ENCODE measurements around the gene ELSPBP1.
"Not testable (repeated sequence)": the region's sequence is repeated elsewhere in the genome, so short reads cannot be mapped to it uniquely, and the experiment has no call there.

The ELSPBP1 gene

GRCh38 chr19:48043675-48044258 lies 49.3 kb downstream of the ELSPBP1 start, which contains the start of gene CABP5:
CABP5 (minus strand) TSS chr19:48044079; CDS start chr19:48043922, 157 bp downstream.
- no peak for DNase-seq

GRCh38 chr19:48044561-48044960 lies 50.1 kb downstream of the ELSPBP1 start:
- DNase-seq: no peak

- DNase-seq: peak in 1 of 5 experiments; percentile 6
Measured at GRCh38 chr19:48051335-48052033, 57.1 kb downstream of the ELSPBP1 start.

- DNase-seq: no peak
Measured at GRCh38 chr19:48053076-48053475, 58.6 kb downstream of the ELSPBP1 start.

- no peak for DNase-seq
Measured at GRCh38 chr19:48053856-48054255, 59.4 kb downstream of the ELSPBP1 start.

GRCh38 chr19:48059331-48059730 lies 64.9 kb downstream of the ELSPBP1 start:
- no peak for DNase-seq

GRCh38 chr19:48060381-48060780 lies 65.9 kb downstream of the ELSPBP1 start:
- no peak for DNase-seq

- DNase-seq: no peak
Measured at GRCh38 chr19:48061401-48062344, 67.2 kb downstream of the ELSPBP1 start.

GRCh38 chr19:48064509-48064908 lies 70.1 kb downstream of the ELSPBP1 start:
- no peak for DNase-seq

GRCh38 chr19:48069435-48069834 lies 75.0 kb downstream of the ELSPBP1 start:
- DNase-seq: no peak

- DNase-seq: not testable (repeated sequence)
Measured at GRCh38 chr19:48070177-48070769, 75.8 kb downstream of the ELSPBP1 start.
